ENCODE measurements around the gene AGPAT2. TPM values are rescaled to one million over a fixed set of nuclear protein-coding genes. Genes with fewer than 3 reads are reported as not detected.

The AGPAT2 gene
- total and polyA plus RNA-seq, 2 of the 4 experiments (the other 2 are of a cell fraction): 16.1 to 39.5 TPM

DNA sequence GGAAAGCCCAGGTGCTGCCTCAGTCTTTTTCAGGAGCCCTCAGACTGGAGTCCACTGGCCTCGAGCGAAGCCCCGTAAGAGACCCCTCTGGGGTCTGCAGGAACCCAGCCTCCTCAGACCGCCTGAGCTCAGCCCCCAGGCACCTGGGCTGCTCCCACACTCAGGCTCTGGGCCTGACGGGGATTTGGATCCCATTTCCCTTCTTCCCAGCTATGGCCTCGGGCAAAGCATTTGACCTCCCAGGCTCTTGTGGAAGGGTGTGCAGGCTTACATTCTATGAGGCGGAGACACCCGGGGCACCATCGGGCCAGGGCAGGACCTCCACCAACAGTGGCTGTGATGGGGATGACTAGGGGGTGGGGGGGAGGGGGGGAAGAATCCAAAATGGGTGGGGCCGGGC lies 4.5 kb downstream of the AGPAT2 start:
- dilution Hi-C loops (cut with HindIII; ENCODE audit: low sequenced_read_pairs, unreplicated experiment) (no loop called here), in situ Hi-C loops (cut with MboI; ENCODE audit: low sequenced_read_pairs) (no loop called here), intact Hi-C loops (cut with micrococcal nuclease) (no loop called here)
- no peaks in the 10 kb centered on the region for H3K9me1 ChIP-seq (ENCODE audit: insufficient read depth, low read length)
- no peak overlapping the region for H2BK15ac ChIP-seq (ENCODE audit: low read depth, low read length)
- POLR2A ChIA-PET (ENCODE audit: unreplicated experiment): no interaction called here
- H2BK5ac ChIP-seq (ENCODE audit: low read depth, low read length, poor library complexity, severe bottlenecking): no peak overlapping the region
- H3K4me3 ChIP-seq (ENCODE audit: insufficient read depth, low read depth, low read length): no peak overlapping the region
- no peak overlapping the region for H3K23ac ChIP-seq (ENCODE audit: low read depth, low read length)
- H4K20me1 ChIP-seq (ENCODE audit: insufficient read depth, low read length): peaks cover 16% of the 10 kb centered on the region; the same call in 1 of the 2 replicates
- H2AFZ ChIP-seq (replicated peaks; ENCODE audit: low read length, poor library complexity): no peak overlapping the region
- 78% methylated on average over 1 of the region's 10 CpGs; no CpG with 5 or more reads in 1 of the 2 experiments for WGBS, 2 experiments (ENCODE audit: extremely low coverage in 2 of 2, insufficient read length in 1 of 2)
- H3K9me3 ChIP-seq (ENCODE audit: control insufficient read depth, insufficient read depth, low read length): no peaks in the 10 kb centered on the region
- H3K27ac ChIP-seq (ENCODE audit: insufficient read depth, low read length): no peak overlapping the region
- TF ChIP-seq RAD21 (IDR thresholded peaks at IDR 0.05; ENCODE audit: low read length) (no peak), BHLHE40 (IDR thresholded peaks at IDR 0.05; ENCODE audit: low read depth, low read length) (no peak), RCOR1 (IDR thresholded peaks at IDR 0.05; ENCODE audit: insufficient replicate concordance, low read length) (no peak), POLR2A (IDR thresholded peaks at IDR 0.05; ENCODE audit: low read depth, low read length) (no peak), CHD1 (IDR thresholded peaks at IDR 0.05; ENCODE audit: low read depth, low read length) (no peak), FOS (IDR thresholded peaks at IDR 0.05; ENCODE audit: low read depth, low read length) (no peak), NFE2L2 (IDR thresholded peaks at IDR 0.05; ENCODE audit: low read depth, low read length) (no peak), CEBPB (IDR thresholded peaks at IDR 0.05; ENCODE audit: low read depth, low read length) (no peak), MAZ (IDR thresholded peaks at IDR 0.05; ENCODE audit: borderline replicate concordance, low read depth, low read length) (no peak), RFX5 (IDR thresholded peaks at IDR 0.05; ENCODE audit: low read depth, low read length) (no peak)
- TF ChIP-seq, protein P1, sequence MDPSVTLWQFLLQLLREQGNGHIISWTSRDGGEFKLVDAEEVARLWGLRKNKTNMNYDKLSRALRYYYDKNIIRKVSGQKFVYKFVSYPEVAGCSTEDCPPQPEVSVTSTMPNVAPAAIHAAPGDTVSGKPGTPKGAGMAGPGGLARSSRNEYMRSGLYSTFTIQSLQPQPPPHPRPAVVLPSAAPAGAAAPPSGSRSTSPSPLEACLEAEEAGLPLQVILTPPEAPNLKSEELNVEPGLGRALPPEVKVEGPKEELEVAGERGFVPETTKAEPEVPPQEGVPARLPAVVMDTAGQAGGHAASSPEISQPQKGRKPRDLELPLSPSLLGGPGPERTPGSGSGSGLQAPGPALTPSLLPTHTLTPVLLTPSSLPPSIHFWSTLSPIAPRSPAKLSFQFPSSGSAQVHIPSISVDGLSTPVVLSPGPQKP (IDR thresholded peaks at IDR 0.05; ENCODE audit: borderline replicate concordance, low read depth, low read length): no peak
- no peak overlapping the region for H3K14ac ChIP-seq (replicated peaks; ENCODE audit: low read depth, low read length)
- ATAC-seq (ENCODE audit: low read depth): no peak
- no peak overlapping the region for H3K4ac ChIP-seq (ENCODE audit: low read depth, low read length)
- DNase-seq: no peak
- no peak overlapping the region for H2AK9ac ChIP-seq (replicated peaks; ENCODE audit: low read depth, low read length, poor library complexity)
- H3K36me3 ChIP-seq (ENCODE audit: control insufficient read depth, insufficient read depth, low read length): no peaks in the 10 kb centered on the region
- no peak overlapping the region for H3K56ac ChIP-seq (ENCODE audit: extremely low read depth, insufficient read depth, low read length)
- peaks cover 4% of the 10 kb centered on the region for H3K4me1 ChIP-seq (ENCODE audit: control insufficient read depth, insufficient read depth, low read length)
- no peak overlapping the region for H2BK120ac ChIP-seq (ENCODE audit: low read depth, low read length)
- no TSS peak for BruUV-seq (replicated peaks)
- H3K9ac ChIP-seq (ENCODE audit: low read depth, low read length): no peak overlapping the region
- no peak overlapping the region for H2BK20ac ChIP-seq (ENCODE audit: low read depth, low read length)
- no peak overlapping the region for H4K5ac ChIP-seq (ENCODE audit: low read depth, low read length)
- H3K4me2 ChIP-seq (ENCODE audit: low read depth, low read length): no peak overlapping the region
- no peaks in the 10 kb centered on the region; the same call in 1 of the 2 replicates for H3K27me3 ChIP-seq (ENCODE audit: control insufficient read depth, insufficient read depth, low read length)
- no peak overlapping the region for H2AK5ac ChIP-seq (ENCODE audit: low read depth, low read length)
- no peak overlapping the region for H3K18ac ChIP-seq (ENCODE audit: low read depth, low read length)
- H4K8ac ChIP-seq (ENCODE audit: low read depth in 2 of 2, low read length in 2 of 2): no peak overlapping the region
- H3K79me1 ChIP-seq (ENCODE audit: low read depth in 1 of 2, low read length in 2 of 2): peaks cover 18 to 49% of the 10 kb centered on the region in 2 experiments
- CTCF ChIA-PET: no interaction called here
- no peak overlapping the region for H4K91ac ChIP-seq (ENCODE audit: insufficient read depth, low read depth, low read length)

Measured in IMR-90 (cell line).